ENCODE data around the gene IFIH1.

DNA sequence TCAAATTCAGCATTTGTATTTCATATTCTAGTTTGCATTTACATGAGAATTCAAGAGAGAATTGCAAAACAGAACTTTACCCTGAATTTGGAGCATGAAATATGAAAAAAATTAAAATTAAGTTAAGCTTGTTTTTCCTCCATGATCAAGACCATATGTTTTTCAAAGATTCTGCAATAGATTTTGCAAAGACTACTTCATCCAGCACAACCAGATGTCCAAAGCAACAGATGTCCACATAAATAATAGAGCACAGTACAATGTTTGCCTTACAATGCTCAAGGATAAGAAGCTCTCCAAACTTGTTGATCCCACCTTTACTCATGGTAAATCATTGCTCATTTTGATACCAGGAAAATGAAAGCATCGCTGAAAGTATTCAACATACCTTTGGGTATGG is 100.9 kb downstream of the IFIH1 start:
- TF ChIP-seq, protein P1, sequence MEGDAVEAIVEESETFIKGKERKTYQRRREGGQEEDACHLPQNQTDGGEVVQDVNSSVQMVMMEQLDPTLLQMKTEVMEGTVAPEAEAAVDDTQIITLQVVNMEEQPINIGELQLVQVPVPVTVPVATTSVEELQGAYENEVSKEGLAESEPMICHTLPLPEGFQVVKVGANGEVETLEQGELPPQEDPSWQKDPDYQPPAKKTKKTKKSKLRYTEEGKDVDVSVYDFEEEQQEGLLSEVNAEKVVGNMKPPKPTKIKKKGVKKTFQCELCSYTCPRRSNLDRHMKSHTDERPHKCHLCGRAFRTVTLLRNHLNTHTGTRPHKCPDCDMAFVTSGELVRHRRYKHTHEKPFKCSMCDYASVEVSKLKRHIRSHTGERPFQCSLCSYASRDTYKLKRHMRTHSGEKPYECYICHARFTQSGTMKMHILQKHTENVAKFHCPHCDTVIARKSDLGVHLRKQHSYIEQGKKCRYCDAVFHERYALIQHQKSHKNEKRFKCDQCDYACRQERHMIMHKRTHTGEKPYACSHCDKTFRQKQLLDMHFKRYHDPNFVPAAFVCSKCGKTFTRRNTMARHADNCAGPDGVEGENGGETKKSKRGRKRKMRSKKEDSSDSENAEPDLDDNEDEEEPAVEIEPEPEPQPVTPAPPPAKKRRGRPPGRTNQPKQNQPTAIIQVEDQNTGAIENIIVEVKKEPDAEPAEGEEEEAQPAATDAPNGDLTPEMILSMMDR (conservative IDR thresholded peaks at IDR 0.05; ENCODE audit: low read depth, low read length): no peak
- TF ChIP-seq EZH2phosphoT487 (IDR thresholded peaks at IDR 0.05; ENCODE audit: borderline replicate concordance, low read length): no peak
